CD4-positive, alpha-beta T cell treated with Interleukin-2 at 100 ng/mL for 4 hours (primary cell): ENCODE results near the gene TCERG1L.
"Not testable (repeated sequence)": the region's sequence is repeated elsewhere in the genome, so short reads cannot be mapped to it uniquely, and the experiment has no call there.

ENCODE experiments used
- DNase-seq: peaks from one replicate; pipeline ENCODE4 v3.0.0-alpha.2; 2020; ENCODE audit warnings: low spot score

TCERG1L gene

GRCh38 chr10:131162866-131163843 is 148.4 kb downstream of the TCERG1L start:
- DNase-seq: no peak

GRCh38 chr10:131162211-131162610 is 149.3 kb downstream of the TCERG1L start:
- no peak for DNase-seq

- DNase-seq: no peak
Observed at GRCh38 chr10:131161087-131161486, 150.4 kb downstream of the TCERG1L start.

DNA sequence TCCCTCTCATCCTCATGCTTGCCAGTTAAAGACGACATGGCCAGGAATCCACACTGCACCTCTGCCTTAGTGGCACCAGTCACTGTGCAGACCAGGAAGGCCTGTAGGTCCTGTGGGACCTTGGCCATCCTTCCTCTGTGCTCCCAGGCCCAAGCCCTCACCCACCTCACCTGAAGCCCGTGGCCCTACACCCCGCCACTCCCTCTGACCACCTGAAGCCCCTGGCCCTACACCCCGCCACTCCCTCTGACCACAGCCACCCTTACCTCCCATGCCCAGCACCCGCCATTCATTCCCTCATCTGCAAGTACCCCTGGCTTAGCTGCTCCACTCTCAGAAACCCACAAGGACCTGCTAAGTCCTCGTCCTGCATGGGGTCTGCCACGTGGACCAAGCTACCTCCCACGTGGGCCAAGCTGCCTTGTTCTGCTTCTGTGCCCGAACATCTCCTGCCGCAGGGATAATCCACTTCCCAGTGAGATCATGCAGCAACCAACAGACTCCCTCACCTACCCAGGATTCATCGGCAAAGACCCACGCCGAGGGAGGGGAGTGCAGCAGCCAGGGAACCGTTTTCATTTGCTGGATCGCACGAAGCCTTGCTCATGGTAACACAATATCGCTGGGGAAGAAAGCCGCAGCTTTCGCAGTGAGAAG is 151.2 kb downstream of the TCERG1L start:
- no peak for DNase-seq

GRCh38 chr10:131159771-131160170 is 151.8 kb downstream of the TCERG1L start:
- DNase-seq: no peak

DNA sequence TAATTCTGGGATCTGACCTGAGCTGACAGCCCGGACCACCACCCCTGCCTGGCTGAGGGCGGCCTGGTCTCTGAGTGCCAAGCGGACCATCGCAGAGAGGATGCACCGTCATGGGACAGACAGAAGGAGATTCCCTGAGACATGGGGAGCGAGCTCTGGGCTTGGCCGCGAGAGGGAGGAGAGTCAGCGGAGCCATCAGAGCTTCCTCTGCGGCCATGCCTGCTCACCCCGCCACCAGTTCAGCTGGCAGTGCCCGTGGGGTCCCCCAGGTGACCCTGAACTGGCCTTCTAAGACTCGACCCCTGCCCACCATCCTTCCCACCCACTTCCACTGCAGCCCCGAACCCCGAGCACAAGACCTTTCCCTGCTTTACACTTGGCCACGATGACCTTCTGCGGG is 152.8 kb downstream of the TCERG1L start:
- no peak for DNase-seq

GRCh38 chr10:131157899-131158298 is 153.6 kb downstream of the TCERG1L start:
- DNase-seq: no peak

- no peak for DNase-seq
Observed at GRCh38 chr10:131155876-131156230, 155.7 kb downstream of the TCERG1L start.

GRCh38 chr10:131155218-131155875 is 156.2 kb downstream of the TCERG1L start:
- DNase-seq: no peak

DNA sequence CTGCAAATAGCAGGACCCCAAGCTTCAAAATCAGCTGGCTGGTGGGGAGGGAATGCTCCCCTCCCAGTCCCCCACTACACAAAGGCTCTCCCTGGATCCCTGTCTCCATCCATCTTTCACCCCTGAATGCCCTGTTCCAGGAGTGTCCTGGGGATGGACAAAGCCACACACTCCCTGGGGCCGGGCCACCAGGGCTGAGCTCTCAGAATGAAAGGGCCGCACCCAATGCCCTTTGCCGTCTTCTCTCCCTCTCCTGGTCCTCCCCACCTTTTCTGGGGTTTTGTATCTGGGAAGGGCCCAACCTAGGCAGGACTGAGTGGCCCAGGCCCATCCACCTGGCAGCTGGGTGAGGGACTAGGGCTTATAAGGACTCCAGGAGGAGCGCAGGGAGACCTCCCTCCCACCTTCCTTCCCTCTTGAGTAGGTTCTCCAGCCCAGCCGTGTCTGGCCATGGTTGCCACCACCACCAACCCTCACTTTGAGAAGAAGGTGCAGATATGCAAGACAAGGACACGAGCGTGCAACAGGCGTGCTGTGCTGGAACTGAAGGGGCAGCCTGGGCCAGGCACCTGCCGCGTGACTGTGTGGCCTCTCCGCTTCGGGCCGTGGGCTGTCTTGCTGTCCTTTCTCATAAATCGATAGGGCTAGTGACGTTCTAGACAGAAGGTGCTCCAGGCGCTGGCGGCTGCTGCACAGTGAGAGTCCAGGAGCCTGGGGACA is 157.1 kb downstream of the TCERG1L start:
- no peak for DNase-seq

GRCh38 chr10:131152456-131152855 is 159.1 kb downstream of the TCERG1L start:
- not testable (repeated sequence) for DNase-seq

DNA sequence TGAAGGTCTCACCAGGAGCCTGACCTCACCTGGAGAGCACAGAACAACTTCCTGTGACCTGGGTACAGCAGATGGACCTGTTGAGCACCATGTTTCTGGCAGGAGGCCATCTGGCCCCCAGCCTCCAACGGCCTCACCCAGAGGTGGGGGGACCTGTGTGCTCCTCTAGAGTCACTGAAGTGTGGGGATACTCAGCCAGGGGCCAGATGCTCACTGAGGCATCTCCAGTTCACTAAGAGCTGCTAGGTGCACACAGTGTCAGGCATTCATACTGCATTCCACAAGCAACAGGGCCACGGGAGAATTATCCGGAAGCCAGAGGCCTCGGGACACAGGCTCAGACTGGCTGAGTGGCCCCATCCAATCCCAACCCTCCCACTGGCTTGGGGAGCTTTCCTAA is 161.4 kb downstream of the TCERG1L start:
- DNase-seq: no peak

DNA sequence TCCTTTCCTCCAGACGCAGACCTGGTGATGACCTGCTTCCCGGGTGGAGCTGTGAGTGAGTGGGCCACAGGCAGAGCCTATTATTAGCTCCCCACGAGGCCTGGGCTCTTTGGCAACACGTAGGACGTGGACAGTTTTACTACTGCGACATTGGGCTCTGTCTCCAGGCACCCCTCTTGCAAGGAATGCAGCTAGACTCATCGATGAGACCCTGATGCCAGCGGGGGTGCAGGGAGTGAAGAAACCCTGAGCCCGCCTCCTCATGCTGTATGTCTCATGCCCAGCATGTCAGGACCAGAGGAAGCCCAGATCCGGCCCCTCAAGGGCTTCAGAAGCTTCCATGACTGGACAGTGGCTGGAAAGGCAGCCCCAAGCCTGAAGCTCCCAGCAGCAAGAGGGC is 161.9 kb downstream of the TCERG1L start:
- DNase-seq: no peak

GRCh38 chr10:131149111-131149510 is 162.4 kb downstream of the TCERG1L start:
- DNase-seq: no peak

DNA sequence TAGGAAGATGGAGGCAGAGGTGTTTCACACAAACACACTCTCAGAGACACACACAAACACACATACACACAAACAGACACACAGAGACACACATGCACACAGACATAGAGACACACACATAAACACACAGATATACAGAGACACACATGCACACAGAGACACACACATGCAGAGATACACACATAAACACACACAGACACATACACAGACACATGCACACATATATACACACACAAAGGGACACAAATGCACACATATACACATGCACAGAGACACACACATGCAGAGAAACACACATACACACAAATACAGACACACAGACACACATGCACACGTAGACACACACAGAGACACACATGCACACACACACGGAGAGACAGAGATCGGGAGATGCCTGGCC is 163.3 kb downstream of the TCERG1L start:
- DNase-seq: no peak

DNA sequence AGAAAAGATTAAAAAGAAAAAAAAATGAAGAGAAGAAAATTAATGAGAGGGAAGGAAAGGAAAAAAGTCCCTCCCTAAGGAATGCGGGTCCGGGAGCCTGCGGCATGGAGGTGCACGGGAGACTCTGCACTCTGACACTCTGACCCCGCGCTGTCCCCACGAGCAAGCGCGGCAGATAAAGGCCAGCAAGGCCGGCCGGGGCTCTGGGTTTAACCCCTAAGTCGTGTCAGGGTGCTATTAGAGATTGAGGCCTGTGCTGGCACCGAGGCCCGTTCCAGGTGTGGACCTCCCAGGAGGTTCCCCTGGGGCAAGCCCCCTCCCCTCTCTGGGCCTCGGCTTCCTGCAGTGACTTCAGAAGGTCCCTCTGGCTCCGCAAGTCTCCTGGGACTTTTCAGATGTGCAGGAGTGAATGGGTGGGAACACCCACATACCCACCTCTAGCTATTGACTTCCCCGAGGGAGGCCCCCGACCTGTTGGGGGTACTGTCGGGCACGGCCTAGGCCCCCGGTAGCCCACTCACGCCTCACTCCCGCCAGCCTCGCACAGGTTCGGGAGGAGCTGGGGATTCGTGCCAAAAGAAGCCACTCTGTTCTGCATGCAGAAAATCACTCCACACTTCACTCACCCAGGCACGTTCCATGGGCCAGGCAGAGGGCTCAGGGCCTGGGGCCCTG is 164.1 kb downstream of the TCERG1L start:
- no peak for DNase-seq

DNA sequence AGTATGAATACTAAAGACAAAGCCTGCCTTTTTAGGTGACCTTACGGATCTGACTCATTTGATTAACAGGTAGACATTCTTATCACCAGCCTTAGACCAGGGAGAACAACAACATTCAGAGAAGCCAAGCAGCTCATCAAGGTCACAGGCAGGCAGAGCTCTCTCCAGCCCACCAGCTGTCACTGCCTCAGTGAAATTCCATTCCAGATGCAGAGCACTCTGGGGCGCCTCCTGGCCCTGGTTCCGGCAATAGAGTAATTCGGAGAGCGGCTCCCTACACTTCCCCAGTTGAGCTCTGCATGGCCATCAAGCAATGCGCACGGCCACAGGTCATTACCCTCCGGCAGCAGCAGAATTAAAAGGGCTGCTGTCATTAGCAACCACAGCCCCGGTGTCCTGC is 164.7 kb downstream of the TCERG1L start:
- DNase-seq: no peak

GRCh38 chr10:131145756-131146155 is 165.8 kb downstream of the TCERG1L start:
- no peak for DNase-seq

DNA sequence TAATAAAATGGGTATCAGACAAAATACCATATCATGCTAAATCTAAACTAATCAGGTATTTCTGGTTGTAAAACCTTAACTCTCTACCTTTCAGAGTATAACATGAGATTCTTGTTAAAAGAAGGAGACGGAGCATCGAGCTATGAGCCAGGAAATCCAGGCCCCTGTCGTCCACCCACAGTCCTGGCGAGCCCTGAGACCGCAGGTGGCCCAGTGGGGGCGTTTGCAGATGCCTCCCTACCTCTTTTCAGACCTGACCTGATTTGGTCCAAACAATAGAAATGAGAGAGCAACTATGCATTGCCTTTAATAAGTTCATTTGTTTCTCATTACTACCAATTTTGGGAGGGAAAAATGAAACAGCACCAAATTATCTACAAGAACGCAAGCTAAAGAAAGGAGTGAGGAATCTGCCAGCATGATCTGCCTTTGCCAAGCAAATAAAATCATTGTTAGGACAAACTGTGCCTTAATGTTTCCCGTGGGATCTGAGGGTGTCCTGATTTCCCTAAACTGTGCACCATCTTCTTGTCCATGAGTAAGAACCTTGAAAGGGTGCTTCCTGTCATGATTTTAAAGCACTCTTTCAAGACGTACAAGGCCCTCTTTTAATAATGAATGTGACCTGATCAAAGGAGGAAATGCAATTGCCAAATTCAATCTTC is 166.7 kb downstream of the TCERG1L start:
- no peak for DNase-seq

DNA sequence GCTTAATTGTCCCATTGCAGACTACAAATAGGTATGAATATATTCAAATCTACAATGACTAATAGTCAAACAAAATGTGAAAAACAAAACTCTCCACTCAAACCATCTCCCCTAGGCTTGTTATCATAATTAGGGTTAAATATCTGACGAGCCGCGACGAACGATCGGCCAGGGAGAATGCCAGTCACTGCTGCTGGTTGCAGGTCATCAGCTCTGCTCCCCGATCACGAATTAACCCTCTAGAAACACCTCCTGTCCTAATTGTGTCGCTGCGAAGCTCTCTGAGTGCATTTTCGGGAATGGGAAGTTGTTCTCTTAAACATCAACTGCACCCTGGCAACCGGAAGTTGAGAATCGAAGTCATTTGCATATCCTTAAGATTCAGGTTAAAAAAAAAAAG is 167.3 kb downstream of the TCERG1L start:
- no peak for DNase-seq
